ENCODE measurements around the gene CD52.

Gene CD52

GRCh38 chr1:26317612-26318337 lies at the start of gene CD52:
Gene CD52, plus strand, starts transcription at chr1:26317958. Its CDS starts 60 bp downstream, at chr1:26318018.
- DNase-seq (ENCODE audit: extremely low read depth, low read depth) = no peak
- no peak for TF ChIP-seq CTCF (IDR thresholded peaks at IDR 0.05; ENCODE audit: low read depth, low read length)

GRCh38 chr1:26268290-26269197 lies 49.2 kb upstream of the CD52 start:
- TF ChIP-seq CTCF (IDR thresholded peaks at IDR 0.05; ENCODE audit: low read depth, low read length) = no peak
- no peak for DNase-seq (ENCODE audit: extremely low read depth, low read depth)

- DNase-seq (ENCODE audit: extremely low read depth, low read depth) = no peak
Measured at GRCh38 chr1:26269198-26269550, 48.6 kb upstream of the CD52 start.

GRCh38 chr1:26274801-26275425 lies 42.8 kb upstream of the CD52 start:
- TF ChIP-seq CTCF (IDR thresholded peaks at IDR 0.05; ENCODE audit: low read depth, low read length) = no peak
- DNase-seq (ENCODE audit: extremely low read depth, low read depth) = no peak

More at GRCh38 chr1:26269198-26269550, 48.6 kb upstream of the CD52 start:
- no peak for TF ChIP-seq CTCF (IDR thresholded peaks at IDR 0.05; ENCODE audit: low read depth, low read length)

GRCh38 chr1:26275580-26276431 lies 42.0 kb upstream of the CD52 start:
- TF ChIP-seq CTCF (IDR thresholded peaks at IDR 0.05; ENCODE audit: low read depth, low read length) = peak; percentile 71
- DNase-seq (ENCODE audit: extremely low read depth, low read depth) = peak; percentile 84

- no peak for DNase-seq (ENCODE audit: extremely low read depth, low read depth)
- TF ChIP-seq CTCF (IDR thresholded peaks at IDR 0.05; ENCODE audit: low read depth, low read length) = no peak
Measured at GRCh38 chr1:26276432-26276838, 41.3 kb upstream of the CD52 start.
